IMR-90 (cell line): ENCODE measurements around the gene TMEM181. TPM values are rescaled to one million over a fixed set of nuclear protein-coding genes. Genes with fewer than 3 reads are reported as not detected.
A peak's percentile ranks its signal among the peaks of the same experiment; 100 is the strongest.

Experiments
- ATAC-seq: fragments of 200-7000 bp; cut with Tn5 transposase; 2 replicates; pipeline ENCODE4 v1.9.1; 2020; ENCODE audit warnings: low read depth, mild to moderate bottlenecking, moderate library complexity
- BruUV-seq: library from RNA; stranded (reverse); fragments of 400-500 nt; replicated peaks from 2 replicates; lab custom pipeline; 2021; lab: Mats Ljungman, UMichigan
- CTCF ChIA-PET: fragments of 300-600 bp; formaldehyde crosslinking; extraction: SDS; loops from one replicate; lab custom pipeline; 2021; ENCODE audit warnings: antibody characterized with exemption; lab: Yijun Ruan, JAX
- POLR2A ChIA-PET: fragments of 300-600 bp; sonication (Branson Sonifier 250); formaldehyde crosslinking; loops from one replicate; lab custom pipeline; 2022; ENCODE audit warnings: antibody characterized with exemption; ENCODE audit not compliant: unreplicated experiment; lab: Charles Lee
- DNase-seq: peaks from one replicate; pipeline ENCODE4 v3.0.0; 2013
- H2AFZ ChIP-seq: replicated peaks from 2 replicates; pipeline ENCODE3; 2013; ENCODE audit warnings: low read length, mild to moderate bottlenecking; ENCODE audit not compliant: poor library complexity
- H2AK5ac ChIP-seq: 2 replicates; pipeline ENCODE4 v1.6.1; 2013; ENCODE audit warnings: low read depth, low read length, inconsistent platforms
- H2AK9ac ChIP-seq: replicated peaks from 2 replicates; pipeline ENCODE3; 2013; ENCODE audit warnings: mild to moderate bottlenecking, low read depth, low read length, moderate library complexity; ENCODE audit not compliant: poor library complexity
- H2BK120ac ChIP-seq: 2 replicates; pipeline ENCODE4 v1.6.1; 2013; ENCODE audit warnings: low read depth, low read length, inconsistent platforms
- H2BK15ac ChIP-seq: 3 replicates; pipeline ENCODE4 v1.6.1; 2013; ENCODE audit warnings: low read depth, low read length, inconsistent platforms
- H2BK20ac ChIP-seq: 2 replicates; pipeline ENCODE4 v1.6.1; 2013; ENCODE audit warnings: low read depth, mild to moderate bottlenecking, inconsistent platforms, low read length, moderate library complexity
- H2BK5ac ChIP-seq: 2 replicates; pipeline ENCODE4 v1.6.1; 2013; ENCODE audit warnings: mild to moderate bottlenecking, low read depth, low read length, inconsistent platforms; ENCODE audit not compliant: poor library complexity, severe bottlenecking
- H3K14ac ChIP-seq: replicated peaks from 2 replicates; pipeline ENCODE4 v1.6.1; 2013; ENCODE audit warnings: low read depth, low read length, inconsistent platforms
- H3K18ac ChIP-seq: 2 replicates; pipeline ENCODE4 v1.6.1; 2013; ENCODE audit warnings: low read depth, low read length, control low read depth
- H3K23ac ChIP-seq: 2 replicates; pipeline ENCODE4 v1.6.1; 2013; ENCODE audit warnings: low read depth, low read length, inconsistent platforms
- H3K27ac ChIP-seq: 2 replicates; pipeline ENCODE4 v1.5.1; 2013; ENCODE audit warnings: mild to moderate bottlenecking, control low read depth, low read length; ENCODE audit not compliant: insufficient read depth
- H3K27me3 ChIP-seq: 2 replicates; pipeline ENCODE4 v1.6.1; 2013; ENCODE audit warnings: low read length; ENCODE audit not compliant: control insufficient read depth, insufficient read depth
- H3K36me3 ChIP-seq: 2 replicates; pipeline ENCODE4 v1.6.1; 2013; ENCODE audit warnings: low read length, mixed read lengths; ENCODE audit not compliant: control insufficient read depth, insufficient read depth
- H3K4ac ChIP-seq: 2 replicates; pipeline ENCODE4 v1.6.1; 2013; ENCODE audit warnings: low read depth, low read length, inconsistent platforms
- H3K4me1 ChIP-seq: 2 replicates; pipeline ENCODE4 v1.6.1; 2013; ENCODE audit warnings: low read length, mixed read lengths; ENCODE audit not compliant: control insufficient read depth, insufficient read depth
- H3K4me2 ChIP-seq: 2 replicates; pipeline ENCODE4 v1.6.1; 2013; ENCODE audit warnings: low read depth, mild to moderate bottlenecking, control low read depth, low read length, moderate library complexity
- H3K4me3 ChIP-seq: 2 replicates; pipeline ENCODE4 v1.5.1; 2013; ENCODE audit warnings: low read depth, mild to moderate bottlenecking, control low read depth, low read length, moderate library complexity; ENCODE audit not compliant: insufficient read depth
- H3K56ac ChIP-seq: 2 replicates; pipeline ENCODE4 v1.6.1; 2013; ENCODE audit warnings: low read length, inconsistent platforms; ENCODE audit not compliant: insufficient read depth; ENCODE audit errors: extremely low read depth
- H3K79me1 ChIP-seq, 2 experiments: 2 replicates each; pipeline ENCODE4 v1.6.1; 2013; ENCODE audit warnings: low read length in 2 of 2, inconsistent platforms in 1 of 2, low read depth in 1 of 2
- H3K9ac ChIP-seq: 2 replicates; pipeline ENCODE4 v1.6.1; 2013; ENCODE audit warnings: low read depth, low read length, control low read depth
- H3K9me1 ChIP-seq: 2 replicates; pipeline ENCODE4 v1.6.1; 2013; ENCODE audit warnings: low read length, inconsistent platforms; ENCODE audit not compliant: insufficient read depth
- H3K9me3 ChIP-seq: 2 replicates; pipeline ENCODE4 v1.6.1; 2013; ENCODE audit warnings: low read length; ENCODE audit not compliant: control insufficient read depth, insufficient read depth
- H4K20me1 ChIP-seq: 2 replicates; pipeline ENCODE4 v1.6.1; 2013; ENCODE audit warnings: low read length, inconsistent platforms; ENCODE audit not compliant: insufficient read depth
- H4K5ac ChIP-seq: 2 replicates; pipeline ENCODE4 v1.6.1; 2013; ENCODE audit warnings: mild to moderate bottlenecking, low read depth, low read length, control low read depth
- H4K8ac ChIP-seq, 2 experiments: 2 replicates each; pipeline ENCODE4 v1.6.1; 2013; ENCODE audit warnings: low read depth in 2 of 2, low read length in 2 of 2, control low read depth in 1 of 2, inconsistent platforms in 1 of 2
- H4K91ac ChIP-seq: 2 replicates; pipeline ENCODE4 v1.6.1; 2013; ENCODE audit warnings: low read depth, low read length, inconsistent platforms; ENCODE audit not compliant: insufficient read depth
- BHLHE40 ChIP-seq: fragments of 150-350 bp; IDR thresholded peaks from 2 replicates; pipeline ENCODE4 v1.6.1; 2016; ENCODE audit warnings: mild to moderate bottlenecking, low read depth, low read length
- CEBPB ChIP-seq: IDR thresholded peaks from 2 replicates; pipeline ENCODE4 v1.6.1; 2012; ENCODE audit warnings: low read depth, low read length, improper control_type of control experiment
- CHD1 ChIP-seq: IDR thresholded peaks from 2 replicates; pipeline ENCODE4 v1.6.1; 2012; ENCODE audit warnings: low read depth, low read length, improper control_type of control experiment
- FOS ChIP-seq: fragments of 150-350 bp; IDR thresholded peaks from 2 replicates; pipeline ENCODE4 v1.6.1; 2016; ENCODE audit warnings: low read depth, low read length
- MAFK ChIP-seq: IDR thresholded peaks from 2 replicates; pipeline ENCODE4 v1.6.1; 2012; ENCODE audit warnings: low read depth, low read length, improper control_type of control experiment
- MAZ ChIP-seq: IDR thresholded peaks from 2 replicates; pipeline ENCODE4 v1.6.1; 2012; ENCODE audit warnings: low read depth, mild to moderate bottlenecking, low read length, improper control_type of control experiment, moderate library complexity, borderline replicate concordance
- MXI1 ChIP-seq: IDR thresholded peaks from 2 replicates; pipeline ENCODE4 v1.6.1; 2012; ENCODE audit warnings: low read depth, mild to moderate bottlenecking, low read length, moderate library complexity, borderline replicate concordance
- POLR2A ChIP-seq: IDR thresholded peaks from 2 replicates; pipeline ENCODE4 v1.6.1; 2012; ENCODE audit warnings: mild to moderate bottlenecking, low read depth, low read length
- RAD21 ChIP-seq: IDR thresholded peaks from 2 replicates; pipeline ENCODE4 v1.6.1; 2012; ENCODE audit warnings: low read length, improper control_type of control experiment
- RCOR1 ChIP-seq: IDR thresholded peaks from 2 replicates; pipeline ENCODE4 v1.6.1; 2012; ENCODE audit warnings: mild to moderate bottlenecking, low read length, improper control_type of control experiment; ENCODE audit not compliant: insufficient replicate concordance
- RFX5 ChIP-seq: IDR thresholded peaks from 2 replicates; pipeline ENCODE4 v1.8.0; 2012; ENCODE audit warnings: low read depth, mild to moderate bottlenecking, low read length, moderate library complexity
- SMC3 ChIP-seq: fragments of 150-350 bp; IDR thresholded peaks from 2 replicates; pipeline ENCODE4 v1.6.1; 2016; ENCODE audit warnings: low read depth, mild to moderate bottlenecking, antibody characterized with exemption, low read length, moderate library complexity
- WGBS, 2 experiments: methylation state at CpG; one replicate each; pipeline versions ENCODE4 v1.1.5 to v1.1.7; 2013; ENCODE audit warnings: missing lambda C conversion rate in 2 of 2; ENCODE audit not compliant: insufficient read length in 1 of 2; ENCODE audit errors: extremely low coverage in 2 of 2; 5-methylcytosine and 5-hydroxymethylcytosine counted together
- dilution Hi-C: fragments of 300-500 bp; cut with HindIII; formaldehyde crosslinking; loops from one replicate; pipeline ENCODE4 v1.14.3; 2018; ENCODE audit warnings: low sequenced_read_pairs; ENCODE audit not compliant: unreplicated experiment
- in situ Hi-C: fragments of 300-500 bp; cut with MboI; formaldehyde crosslinking; loops from 3 replicates; pipeline ENCODE4 v1.14.3; 2019; ENCODE audit warnings: low sequenced_read_pairs, inconsistent platforms, mixed read lengths
- intact Hi-C: fragments of 100-400 bp; cut with micrococcal nuclease; formaldehyde crosslinking; loops from 2 replicates; pipeline ENCODE4 v1.10.0; 2022
- polyA plus RNA-seq, 3 experiments: library from polyadenylated mRNA; depleted of rRNA; stranded (reverse); fragments of >200 nt; gene quantifications; 2 replicates each; pipeline ENCODE4 v1.2.3, GENCODE V29; 2012; ENCODE audit warnings: low replicate concordance in 1 of 3
- total RNA-seq: library from RNA; depleted of rRNA; stranded (reverse); fragments of >200 nt; gene quantifications from 2 replicates; pipeline ENCODE4 v1.2.3, GENCODE V29; 2012
- TF ChIP-seq, protein P1 (sequence below): conservative IDR thresholded peaks from 2 replicates; pipeline ENCODE4 v1.5.1; 2012; ENCODE audit warnings: mild to moderate bottlenecking, low read depth, low read length, improper control_type of control experiment

The TMEM181 gene
- total and polyA plus RNA-seq, 2 of the 4 experiments (the other 2 are of a cell fraction): 22.8 to 27.8 TPM

DNA sequence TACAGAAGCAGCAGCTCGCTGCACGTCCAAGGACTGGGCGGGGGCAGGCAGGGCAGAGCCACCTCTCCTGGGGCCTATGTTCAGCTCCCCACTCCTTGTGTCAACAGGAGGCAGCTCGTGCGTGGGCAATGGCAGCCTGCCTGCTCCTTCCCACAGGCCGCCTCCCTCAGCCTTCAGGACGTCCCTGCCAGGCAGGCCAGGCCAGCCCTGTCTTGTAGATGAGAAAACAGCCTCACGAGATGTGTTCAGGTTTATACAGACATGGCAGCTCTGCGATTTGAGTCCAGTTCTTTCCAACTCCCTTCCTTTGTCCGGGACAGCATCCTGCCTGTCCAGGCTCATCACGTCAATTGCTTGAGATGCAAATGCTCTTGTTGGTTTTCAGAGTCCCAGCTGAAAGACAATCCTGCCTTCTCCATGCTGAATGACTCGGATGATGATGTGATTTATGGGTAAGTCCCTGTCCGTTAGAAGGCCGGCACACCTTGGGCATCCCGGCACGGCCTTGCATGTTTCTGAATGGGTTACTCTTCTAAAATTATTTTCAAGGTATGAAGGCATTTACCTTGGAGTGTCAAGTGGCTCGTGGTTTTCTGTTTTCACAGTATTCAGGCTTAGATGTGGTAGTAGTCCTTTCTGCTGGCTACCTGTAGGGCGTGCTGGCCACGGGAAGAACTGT, 71.2 kb downstream of the TMEM181 start:
- peak overlapping the region; percentile 89 for H2AK9ac ChIP-seq
- H3K9me3 ChIP-seq: no peaks in the 10 kb centered on the region
- peak overlapping the region; percentile 83 for H3K4ac ChIP-seq
- peak overlapping the region; percentile 56 for H2BK5ac ChIP-seq
- peaks cover 14% of the 10 kb centered on the region for H3K4me1 ChIP-seq
- intact Hi-C loops (no loop called here), in situ Hi-C loops (loop anchor here (25.0 kb wide), 1 partner anchor 1081 kb away; no protein-coding TSS in a partner anchor), dilution Hi-C loops (no loop called here)
- H2BK15ac ChIP-seq: no peak overlapping the region
- DNase-seq (peak; percentile 68), ATAC-seq (peak; percentile 32)
- peak overlapping the region; percentile 27; the same call in 1 of the 2 replicates for H3K56ac ChIP-seq
- peak overlapping the region; percentile 64 for H2BK120ac ChIP-seq
- H3K18ac ChIP-seq: peak overlapping the region; percentile 13; the same call in 1 of the 2 replicates
- ChIA-PET CTCF (interaction anchor here (0.5 to 0.6 kb wide), 2 partner anchors 29 to 305 kb away, joined by 3 to 6 read pairs; no protein-coding TSS in a partner anchor), POLR2A (no interaction called here)
- H3K4me2 ChIP-seq: peak overlapping the region; percentile 49
- peaks cover 15% of the 10 kb centered on the region for H3K9me1 ChIP-seq
- H3K23ac ChIP-seq: peak overlapping the region; percentile 63
- 53% methylated on average over 8 of the region's 19 CpGs; no CpG with 5 or more reads in 1 of the 2 experiments for WGBS, 2 experiments
- H3K79me1 ChIP-seq: peaks cover 5 to 61% of the 10 kb centered on the region in 2 experiments
- H3K14ac ChIP-seq: peak overlapping the region; percentile 64
- no TSS peak for BruUV-seq
- H3K9ac ChIP-seq: peak overlapping the region; percentile 23; the same call in 1 of the 2 replicates
- peaks cover 9% of the 10 kb centered on the region; the same call in 1 of the 2 replicates for H4K20me1 ChIP-seq
- peak overlapping the region; percentile 89 for H2AK5ac ChIP-seq
- H3K27ac ChIP-seq: peak overlapping the region; percentile 70
- 0 out of 2 replicates have a peak overlapping the region, but pooled peaks have one; percentile 0 for H4K5ac ChIP-seq
- H3K4me3 ChIP-seq: no peak overlapping the region
- no peaks in the 10 kb centered on the region for H3K27me3 ChIP-seq
- peaks cover 33% of the 10 kb centered on the region for H3K36me3 ChIP-seq
- no peak overlapping the region; the same call in 1 of the 2 replicates for H2BK20ac ChIP-seq
- peak overlapping the region; percentile 0 to 76; a peak in 3 of 4 replicates for H4K8ac ChIP-seq
- H4K91ac ChIP-seq: peak overlapping the region; percentile 47
- peak overlapping the region; percentile 52 for H2AFZ ChIP-seq
- TF ChIP-seq SMC3: no peak
- no peak for TF ChIP-seq RFX5
- TF ChIP-seq BHLHE40: no peak
- TF ChIP-seq POLR2A: no peak
- TF ChIP-seq, protein P1, sequence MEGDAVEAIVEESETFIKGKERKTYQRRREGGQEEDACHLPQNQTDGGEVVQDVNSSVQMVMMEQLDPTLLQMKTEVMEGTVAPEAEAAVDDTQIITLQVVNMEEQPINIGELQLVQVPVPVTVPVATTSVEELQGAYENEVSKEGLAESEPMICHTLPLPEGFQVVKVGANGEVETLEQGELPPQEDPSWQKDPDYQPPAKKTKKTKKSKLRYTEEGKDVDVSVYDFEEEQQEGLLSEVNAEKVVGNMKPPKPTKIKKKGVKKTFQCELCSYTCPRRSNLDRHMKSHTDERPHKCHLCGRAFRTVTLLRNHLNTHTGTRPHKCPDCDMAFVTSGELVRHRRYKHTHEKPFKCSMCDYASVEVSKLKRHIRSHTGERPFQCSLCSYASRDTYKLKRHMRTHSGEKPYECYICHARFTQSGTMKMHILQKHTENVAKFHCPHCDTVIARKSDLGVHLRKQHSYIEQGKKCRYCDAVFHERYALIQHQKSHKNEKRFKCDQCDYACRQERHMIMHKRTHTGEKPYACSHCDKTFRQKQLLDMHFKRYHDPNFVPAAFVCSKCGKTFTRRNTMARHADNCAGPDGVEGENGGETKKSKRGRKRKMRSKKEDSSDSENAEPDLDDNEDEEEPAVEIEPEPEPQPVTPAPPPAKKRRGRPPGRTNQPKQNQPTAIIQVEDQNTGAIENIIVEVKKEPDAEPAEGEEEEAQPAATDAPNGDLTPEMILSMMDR: no peak
- TF ChIP-seq RAD21: no peak
- TF ChIP-seq CEBPB: no peak
- TF ChIP-seq MAFK: no peak
- no peak for TF ChIP-seq MAZ
- no peak for TF ChIP-seq FOS
- TF ChIP-seq RCOR1: no peak
- TF ChIP-seq CHD1: no peak
- TF ChIP-seq MXI1: no peak
